Measurements from ENCODE around the gene VWA3A. TPM values are rescaled to one million over a fixed set of nuclear protein-coding genes. Genes with fewer than 3 reads are reported as not detected.

Gene VWA3A
- total and polyA plus RNA-seq, 2 donors (not counting 1 experiment from before 2014, with no cell fraction given), result 0.06 to 0.17 TPM

DNA sequence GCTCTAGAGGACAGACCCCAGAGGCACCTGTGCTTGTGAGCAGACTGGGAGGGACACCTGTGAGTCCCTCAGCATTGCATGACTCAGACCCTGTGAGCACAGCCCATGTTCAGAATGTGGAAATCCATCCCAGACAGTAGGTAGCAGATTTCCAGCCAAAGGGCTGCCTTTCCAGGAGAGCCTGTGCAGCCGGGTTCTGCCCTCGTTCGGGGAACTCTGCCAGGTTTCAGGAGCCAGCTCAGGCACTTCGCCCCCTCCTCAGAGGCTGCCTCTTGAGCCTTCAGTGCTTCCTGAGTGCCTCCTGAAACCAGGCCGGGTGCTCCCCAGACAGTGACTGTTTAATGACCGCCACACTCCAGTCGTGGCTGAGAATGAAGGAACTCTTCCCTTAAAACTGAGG is 46.7 kb downstream of the VWA3A start:
- no peaks in the 10 kb centered on the region for H3K36me3 ChIP-seq (ENCODE audit: control insufficient read depth, insufficient read depth, low read length)
- no peak for DNase-seq (ENCODE audit: low read depth in 2 of 2)
- H3K9ac ChIP-seq (ENCODE audit: insufficient read depth, low read length), result no peak overlapping the region
- H3K79me2 ChIP-seq (ENCODE audit: control insufficient read depth, insufficient read depth, low read length), result no peaks in the 10 kb centered on the region
- H3K27me3 ChIP-seq (ENCODE audit: control insufficient read depth, insufficient read depth, low read length), result peaks cover 10% of the 10 kb centered on the region
- H2AFZ ChIP-seq (ENCODE audit: low read length), result no peak overlapping the region
- H3K9me3 ChIP-seq (ENCODE audit: control insufficient read depth, insufficient read depth, low read depth, low read length), result no peaks in the 10 kb centered on the region
- H3K4me3 ChIP-seq (replicated peaks in 1 of 4; ENCODE audit: control extremely low read depth in 1 of 4, insufficient read depth in 1 of 4, low read depth in 3 of 4, low read length in 4 of 4), result no peak overlapping the region
- no peak overlapping the region for H3K27ac ChIP-seq (ENCODE audit: insufficient read depth, low read length)
- no peak for TF ChIP-seq EZH2 (IDR thresholded peaks at IDR 0.05; ENCODE audit: low read length, missing control alignments)
- TF ChIP-seq, protein P1, sequence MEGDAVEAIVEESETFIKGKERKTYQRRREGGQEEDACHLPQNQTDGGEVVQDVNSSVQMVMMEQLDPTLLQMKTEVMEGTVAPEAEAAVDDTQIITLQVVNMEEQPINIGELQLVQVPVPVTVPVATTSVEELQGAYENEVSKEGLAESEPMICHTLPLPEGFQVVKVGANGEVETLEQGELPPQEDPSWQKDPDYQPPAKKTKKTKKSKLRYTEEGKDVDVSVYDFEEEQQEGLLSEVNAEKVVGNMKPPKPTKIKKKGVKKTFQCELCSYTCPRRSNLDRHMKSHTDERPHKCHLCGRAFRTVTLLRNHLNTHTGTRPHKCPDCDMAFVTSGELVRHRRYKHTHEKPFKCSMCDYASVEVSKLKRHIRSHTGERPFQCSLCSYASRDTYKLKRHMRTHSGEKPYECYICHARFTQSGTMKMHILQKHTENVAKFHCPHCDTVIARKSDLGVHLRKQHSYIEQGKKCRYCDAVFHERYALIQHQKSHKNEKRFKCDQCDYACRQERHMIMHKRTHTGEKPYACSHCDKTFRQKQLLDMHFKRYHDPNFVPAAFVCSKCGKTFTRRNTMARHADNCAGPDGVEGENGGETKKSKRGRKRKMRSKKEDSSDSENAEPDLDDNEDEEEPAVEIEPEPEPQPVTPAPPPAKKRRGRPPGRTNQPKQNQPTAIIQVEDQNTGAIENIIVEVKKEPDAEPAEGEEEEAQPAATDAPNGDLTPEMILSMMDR (conservative IDR thresholded peaks at IDR 0.05 in 1 of 2, IDR thresholded peaks at IDR 0.05 in 1 of 2; ENCODE audit: low read depth in 1 of 2, low read length in 2 of 2), result no peak
- H3K4me1 ChIP-seq (ENCODE audit: control insufficient read depth, extremely low read depth, insufficient read depth, low read length), result no peaks in the 10 kb centered on the region
- H3K4me2 ChIP-seq (ENCODE audit: extremely low read depth, insufficient read depth, low read length), result no peak overlapping the region
- no peaks in the 10 kb centered on the region for H4K20me1 ChIP-seq (ENCODE audit: control insufficient read depth, extremely low read depth, insufficient read depth, low read length)

DNA sequence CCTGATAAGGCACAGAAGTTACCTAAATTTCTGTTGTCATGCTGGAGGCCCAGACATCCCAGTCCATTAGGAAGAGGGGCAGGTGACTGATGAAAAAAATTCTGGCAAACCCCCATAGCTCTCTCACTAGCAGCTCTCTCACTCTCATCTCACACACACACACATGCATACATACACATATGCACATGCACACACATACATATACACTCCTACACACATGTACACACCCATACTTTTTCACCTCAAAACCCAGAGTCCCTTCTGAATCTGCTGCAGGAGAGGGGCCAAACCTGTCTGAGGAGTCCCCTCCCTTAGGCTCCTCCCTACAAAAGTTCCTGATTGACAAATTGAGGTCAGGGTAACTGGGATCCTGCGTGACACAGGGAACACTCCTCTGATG is 47.4 kb downstream of the VWA3A start:
- Histone ChIP-seq H3K9me3 (ENCODE audit: control insufficient read depth, insufficient read depth, low read depth, low read length) (no peaks in the 10 kb centered on the region), H3K36me3 (ENCODE audit: control insufficient read depth, insufficient read depth, low read length) (no peaks in the 10 kb centered on the region), H3K4me3 (replicated peaks in 1 of 4; ENCODE audit: control extremely low read depth in 1 of 4, insufficient read depth in 1 of 4, low read depth in 3 of 4, low read length in 4 of 4) (no peak overlapping the region), H3K4me1 (ENCODE audit: control insufficient read depth, extremely low read depth, insufficient read depth, low read length) (no peaks in the 10 kb centered on the region), H3K9ac (ENCODE audit: insufficient read depth, low read length) (no peak overlapping the region), H3K27ac (ENCODE audit: insufficient read depth, low read length) (no peak overlapping the region), H4K20me1 (ENCODE audit: control insufficient read depth, extremely low read depth, insufficient read depth, low read length) (no peaks in the 10 kb centered on the region), H3K27me3 (ENCODE audit: control insufficient read depth, insufficient read depth, low read length) (peaks cover 10% of the 10 kb centered on the region), H2AFZ (ENCODE audit: low read length) (no peak overlapping the region), H3K4me2 (ENCODE audit: extremely low read depth, insufficient read depth, low read length) (no peak overlapping the region), H3K79me2 (ENCODE audit: control insufficient read depth, insufficient read depth, low read length) (no peaks in the 10 kb centered on the region)
- no peak for DNase-seq (ENCODE audit: low read depth in 2 of 2)
- TF ChIP-seq, protein P1 (conservative IDR thresholded peaks at IDR 0.05 in 1 of 2, IDR thresholded peaks at IDR 0.05 in 1 of 2; ENCODE audit: low read depth in 1 of 2, low read length in 2 of 2), result no peak
- no peak for TF ChIP-seq EZH2 (IDR thresholded peaks at IDR 0.05; ENCODE audit: low read length, missing control alignments)

DNA sequence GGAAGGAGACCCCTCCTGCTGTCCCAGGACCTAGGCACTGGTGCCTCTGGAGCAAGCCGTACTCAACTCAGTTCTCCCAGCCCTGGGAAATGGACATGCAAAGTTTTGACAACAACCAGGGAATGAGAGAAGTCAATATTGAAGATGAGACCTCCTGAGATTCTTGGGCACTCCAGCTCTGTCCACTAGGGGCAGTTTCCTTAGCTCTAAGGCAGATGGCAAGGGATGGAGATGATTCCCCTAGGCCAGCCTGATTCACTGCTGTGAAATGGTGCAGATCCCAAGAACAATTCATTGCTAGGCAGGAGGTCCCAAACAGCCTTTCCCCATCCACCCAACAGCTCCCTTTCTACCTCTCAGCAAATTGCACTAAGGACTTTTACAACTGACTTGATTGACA is 49.4 kb downstream of the VWA3A start:
- H3K79me2 ChIP-seq (ENCODE audit: control insufficient read depth, insufficient read depth, low read length), result no peaks in the 10 kb centered on the region
- TF ChIP-seq EZH2 (IDR thresholded peaks at IDR 0.05; ENCODE audit: low read length, missing control alignments), result no peak
- TF ChIP-seq, protein P1 (conservative IDR thresholded peaks at IDR 0.05 in 1 of 2, IDR thresholded peaks at IDR 0.05 in 1 of 2; ENCODE audit: low read depth in 1 of 2, low read length in 2 of 2), result peak; percentile 23 to 44
- no peaks in the 10 kb centered on the region for H3K36me3 ChIP-seq (ENCODE audit: control insufficient read depth, insufficient read depth, low read length)
- no peaks in the 10 kb centered on the region for H3K9me3 ChIP-seq (ENCODE audit: control insufficient read depth, insufficient read depth, low read depth, low read length)
- no peaks in the 10 kb centered on the region for H4K20me1 ChIP-seq (ENCODE audit: control insufficient read depth, extremely low read depth, insufficient read depth, low read length)
- H3K27me3 ChIP-seq (ENCODE audit: control insufficient read depth, insufficient read depth, low read length), result peaks cover 11% of the 10 kb centered on the region
- H2AFZ ChIP-seq (ENCODE audit: low read length), result no peak overlapping the region
- H3K4me1 ChIP-seq (ENCODE audit: control insufficient read depth, extremely low read depth, insufficient read depth, low read length), result no peaks in the 10 kb centered on the region
- DNase-seq (ENCODE audit: low read depth in 2 of 2), result no peak
- H3K27ac ChIP-seq (ENCODE audit: insufficient read depth, low read length), result no peak overlapping the region
- H3K4me2 ChIP-seq (ENCODE audit: extremely low read depth, insufficient read depth, low read length), result no peak overlapping the region
- H3K9ac ChIP-seq (ENCODE audit: insufficient read depth, low read length), result no peak overlapping the region
- no peak overlapping the region for H3K4me3 ChIP-seq (replicated peaks in 1 of 4; ENCODE audit: control extremely low read depth in 1 of 4, insufficient read depth in 1 of 4, low read depth in 3 of 4, low read length in 4 of 4)
